HCT116 (cell line): ENCODE data around the gene MBD3L1. TPM values are rescaled to one million over a fixed set of nuclear protein-coding genes. Genes with fewer than 3 reads are reported as not detected.

Experiments used
- ATAC-seq: fragments of 200-7000 bp; cut with Tn5 transposase; 2 replicates; pipeline ENCODE4 v1.9.1; 2020; ENCODE audit warnings: mild to moderate bottlenecking, moderate library complexity
- BruUV-seq: library from RNA; stranded (reverse); fragments of 400-500 nt; replicated peaks from 2 replicates; lab custom pipeline; 2021; lab: Mats Ljungman, UMichigan
- CTCF ChIA-PET: fragments of 300-600 bp; sonication (Branson Sonifier 250); formaldehyde crosslinking; loops from one replicate; lab custom pipeline; 2021; ENCODE audit warnings: antibody characterized with exemption; lab: Charles Lee
- POLR2A ChIA-PET: fragments of 300-600, 350-600 bp; sonication (Branson Sonifier 250); formaldehyde crosslinking; loops from one replicate; lab custom pipeline; 2021; ENCODE audit warnings: antibody characterized with exemption; lab: Charles Lee
- RAD21 ChIA-PET, 2 experiments: fragments of 300-600 bp; sonication (Branson Sonifier 250); formaldehyde crosslinking; loops; one replicate each; lab custom pipeline; 2023; ENCODE audit warnings: low total read pairs in 2 of 2; ENCODE audit not compliant: uncharacterized antibody in 2 of 2, unreplicated experiment in 2 of 2, low non-redundant PET in 1 of 2; lab: Charles Lee
- DNase-seq: peaks from one replicate; pipeline ENCODE4 v3.0.0-alpha.2; 2010; ENCODE audit warnings: low read depth, low spot score
- H2AFZ ChIP-seq: fragments of 200-600 bp; shearing (Covaris generic), sonication (generic); 2 replicates; pipeline ENCODE4 v1.6.1; 2017; ENCODE audit warnings: low read depth, mixed run types, mixed read lengths, antibody characterized with exemption, low read length; ENCODE audit not compliant: poor library complexity, severe bottlenecking
- H3K27ac ChIP-seq: 2 replicates; pipeline ENCODE4 v1.5.1; 2012; ENCODE audit warnings: low read depth, low read length
- H3K27me3 ChIP-seq: fragments of 200-600 bp; sonication (generic); 2 replicates; pipeline ENCODE4 v1.6.1; 2016; ENCODE audit warnings: mixed run types, low read length, mixed read lengths; ENCODE audit not compliant: insufficient read depth
- H3K36me3 ChIP-seq, 2 experiments: fragments of 200-500 bp in 1 of 2; fragments of 200-600 bp in 1 of 2; sonication (Bioruptor generic) in 1 of 2; sonication (generic) in 1 of 2; 2 replicates each; pipeline versions ENCODE4 v1.5.1 to v1.6.1; 2014 to 2016; ENCODE audit warnings: low read length in 2 of 2, inconsistent platforms in 1 of 2, mixed read lengths in 1 of 2, mixed run types in 1 of 2; ENCODE audit not compliant: insufficient read depth in 2 of 2, control insufficient read depth in 1 of 2
- H3K4me1 ChIP-seq, 2 experiments: fragments of 200-600 bp in 1 of 2; sonication (generic) in 1 of 2; 2 replicates each; pipeline versions ENCODE4 v1.5.1 to v1.6.1; 2012 to 2017; ENCODE audit warnings: low read length in 2 of 2, inconsistent platforms in 1 of 2, mild to moderate bottlenecking in 1 of 2, mixed read lengths in 1 of 2, mixed run types in 1 of 2, moderate library complexity in 1 of 2; ENCODE audit not compliant: insufficient read depth in 2 of 2, control insufficient read depth in 1 of 2
- H3K4me2 ChIP-seq: fragments of 200-600 bp; sonication (generic); 2 replicates; pipeline ENCODE4 v1.6.1; 2017; ENCODE audit warnings: mixed run types, low read length, mixed read lengths
- H3K4me3 ChIP-seq, 2 experiments: fragments of 200-600 bp in 1 of 2; sonication (generic) in 1 of 2; replicated peaks in 1 of 2; 2 replicates each; pipeline ENCODE4 v1.5.1; 2011 to 2016; ENCODE audit warnings: low read length in 2 of 2, control low read depth in 1 of 2, low read depth in 1 of 2, mild to moderate bottlenecking in 1 of 2, mixed read lengths in 1 of 2, mixed run types in 1 of 2
- H3K79me2 ChIP-seq: fragments of 200-600 bp; sonication (generic); 2 replicates; pipeline ENCODE4 v1.6.1; 2017; ENCODE audit warnings: mild to moderate bottlenecking, mixed run types, low read length, moderate library complexity, mixed read lengths; ENCODE audit not compliant: insufficient read depth
- H3K9ac ChIP-seq: fragments of 200-600 bp; sonication (generic); 2 replicates; pipeline ENCODE4 v1.6.1; 2016; ENCODE audit warnings: low read length, mixed read lengths
- H3K9me2 ChIP-seq: fragments of 200-600 bp; sonication (generic), shearing (Covaris generic); 2 replicates; pipeline ENCODE4 v1.6.1; 2017; ENCODE audit warnings: mixed run types, mild to moderate bottlenecking, moderate library complexity; ENCODE audit not compliant: insufficient read depth
- H3K9me3 ChIP-seq, 2 experiments: fragments of 200-500 bp in 1 of 2; fragments of 200-600 bp in 1 of 2; sonication (Bioruptor generic) in 1 of 2; sonication (generic) in 1 of 2; 2 replicates each; pipeline ENCODE4 v1.6.1; 2014 to 2017; ENCODE audit warnings: low read length in 2 of 2, mixed read lengths in 2 of 2, inconsistent platforms in 1 of 2, low read depth in 1 of 2, mild to moderate bottlenecking in 1 of 2, mixed run types in 1 of 2, moderate library complexity in 1 of 2; ENCODE audit not compliant: control insufficient read depth in 1 of 2, insufficient read depth in 1 of 2
- H4K20me1 ChIP-seq: fragments of 200-600 bp; sonication (generic), shearing (Covaris generic); 2 replicates; pipeline ENCODE4 v1.6.1; 2017; ENCODE audit warnings: mixed run types, mild to moderate bottlenecking, moderate library complexity; ENCODE audit not compliant: insufficient read depth
- EGR1 ChIP-seq: IDR thresholded peaks from 2 replicates; pipeline ENCODE4 v1.6.1; 2012; ENCODE audit warnings: low read depth
- ELF1 ChIP-seq: IDR thresholded peaks from 2 replicates; pipeline ENCODE4 v1.6.1; 2012; ENCODE audit warnings: low read depth, borderline replicate concordance
- EZH2 ChIP-seq: fragments of 200-600 bp; sonication (generic); IDR thresholded peaks from 2 replicates; pipeline ENCODE4 v1.6.1; 2017; ENCODE audit warnings: antibody characterized with exemption, mixed run types
- FOSL1 ChIP-seq: IDR thresholded peaks from 2 replicates; pipeline ENCODE4 v1.6.1; 2012; ENCODE audit warnings: low read depth
- POLR2AphosphoS5 ChIP-seq: IDR thresholded peaks from 2 replicates; pipeline ENCODE4 v1.6.1; 2011; ENCODE audit warnings: mild to moderate bottlenecking, low read depth, low read length, moderate library complexity
- intact Hi-C: fragments of 100-400 bp; cut with micrococcal nuclease; formaldehyde crosslinking; loops from 2 replicates; pipeline ENCODE4 v1.10.0; 2022
- total RNA-seq: library from RNA; stranded (reverse); gene quantifications from one replicate; pipeline ENCODE4 v1.2.1, GENCODE V29; 2021; ENCODE audit not compliant: unreplicated experiment
- TF ChIP-seq, protein P1 (sequence below): IDR thresholded peaks from 2 replicates; pipeline ENCODE4 v1.6.1; 2012

Gene MBD3L1
- total RNA-seq, 1 experiment from 2014 or later, result not detected

DNA sequence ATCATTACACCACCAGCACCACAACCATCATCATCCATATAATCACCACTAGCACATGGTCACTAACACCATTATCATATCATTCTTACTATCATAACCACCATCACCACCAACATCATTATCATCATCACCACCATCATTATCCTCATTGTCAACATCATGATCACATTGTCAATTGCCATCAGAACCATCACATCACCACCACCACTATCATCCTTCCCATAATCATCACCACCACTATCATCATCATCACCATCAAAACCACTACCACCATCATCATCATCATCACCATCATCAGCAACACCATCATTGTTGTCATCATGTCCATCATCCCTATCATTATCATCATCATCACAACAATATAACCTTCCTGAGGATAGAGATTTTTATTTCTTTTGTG, 58.1 kb downstream of the MBD3L1 start:
- Histone ChIP-seq H3K36me3 (no peaks in the 10 kb centered on the region), H3K27me3 (no peaks in the 10 kb centered on the region), H2AFZ (no peak overlapping the region), H3K9me2 (no peaks in the 10 kb centered on the region), H3K79me2 (no peaks in the 10 kb centered on the region)
- POLR2A ChIA-PET, result no interaction called here
- DNase-seq, result no peak
- ATAC-seq, result no peak
- TF ChIP-seq EGR1, result no peak
- TF ChIP-seq EZH2, result no peak
- TF ChIP-seq ELF1, result no peak
- TF ChIP-seq, protein P1, sequence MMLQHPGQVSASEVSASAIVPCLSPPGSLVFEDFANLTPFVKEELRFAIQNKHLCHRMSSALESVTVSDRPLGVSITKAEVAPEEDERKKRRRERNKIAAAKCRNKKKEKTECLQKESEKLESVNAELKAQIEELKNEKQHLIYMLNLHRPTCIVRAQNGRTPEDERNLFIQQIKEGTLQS, result no peak
- TF ChIP-seq FOSL1, result no peak
- TF ChIP-seq POLR2AphosphoS5, result no peak
- TF ChIP-seq, all 23 proteins: peak for 0
- H3K9ac ChIP-seq, result no peak overlapping the region
- H3K4me1 ChIP-seq, result no peaks in the 10 kb centered on the region
- BruUV-seq, result no TSS peak
- intact Hi-C loops, result no loop called here
- no peak overlapping the region for H3K4me3 ChIP-seq
- no peak overlapping the region for H3K4me2 ChIP-seq
- peaks cover 0 to 3% of the 10 kb centered on the region in 2 experiments; a peak in 1 of 4 replicates for H3K9me3 ChIP-seq
- no peaks in the 10 kb centered on the region for H4K20me1 ChIP-seq
- RAD21 ChIA-PET, result no interaction called here
- CTCF ChIA-PET, result no interaction called here
- H3K27ac ChIP-seq, result no peak overlapping the region

Other genes with a start within 250 kb of the MBD3L1 start
- gene ADAMTS10, start 221.7 kb upstream of the MBD3L1 start, total RNA-seq, result 10.2 TPM
- not detected for gene NFILZ, start 201.7 kb upstream of the MBD3L1 start, total RNA-seq
- not detected for gene ACTL9, start 133.6 kb upstream of the MBD3L1 start, total RNA-seq
- gene OR2Z1, start 110.7 kb upstream of the MBD3L1 start, total RNA-seq, result not detected
- gene ZNF558, start 73 bp upstream of the MBD3L1 start, total RNA-seq, result 34.2 TPM
- 0.12 TPM for gene MUC16, start 178.0 kb downstream of the MBD3L1 start, total RNA-seq